Ishikawa (cell line): Measurements from ENCODE around the gene SLF1.

ENCODE experiments used
- CEBPB ChIP-seq: IDR thresholded peaks from 2 replicates; pipeline ENCODE4 v1.6.1; 2012
- CREB1 ChIP-seq: IDR thresholded peaks from 2 replicates; pipeline ENCODE4 v1.6.1; 2012; ENCODE audit warnings: low read depth
- EGR1 ChIP-seq: IDR thresholded peaks from 2 replicates; pipeline ENCODE4 v1.6.1; 2012
- EP300 ChIP-seq: IDR thresholded peaks from 2 replicates; pipeline ENCODE4 v1.6.1; 2012; ENCODE audit warnings: borderline replicate concordance
- FOXM1 ChIP-seq: IDR thresholded peaks from 2 replicates; pipeline ENCODE4 v1.6.1; 2012; ENCODE audit warnings: low read depth, borderline replicate concordance
- NFIC ChIP-seq: IDR thresholded peaks from 2 replicates; pipeline ENCODE4 v1.6.1; 2012
- RAD21 ChIP-seq: IDR thresholded peaks from 2 replicates; pipeline ENCODE4 v1.6.1; 2012; ENCODE audit warnings: low read depth
- TAF1 ChIP-seq: IDR thresholded peaks from 2 replicates; pipeline ENCODE4 v1.6.1; 2012; ENCODE audit warnings: low read depth, mild to moderate bottlenecking
- TCF12 ChIP-seq: IDR thresholded peaks from 2 replicates; pipeline ENCODE4 v1.6.1; 2012; ENCODE audit warnings: low read depth
- TEAD4 ChIP-seq: IDR thresholded peaks from 2 replicates; pipeline ENCODE4 v1.6.1; 2012
- YY1 ChIP-seq: IDR thresholded peaks from 2 replicates; pipeline ENCODE4 v1.6.1; 2012; ENCODE audit warnings: low read depth
- ZBTB7A ChIP-seq: IDR thresholded peaks from 2 replicates; pipeline ENCODE4 v1.6.1; 2012; ENCODE audit warnings: low read depth
- TF ChIP-seq, protein P1 (sequence below): IDR thresholded peaks from 2 replicates; pipeline ENCODE4 v1.6.1; 2012
- TF ChIP-seq, protein P2 (sequence below): IDR thresholded peaks from 2 replicates; pipeline ENCODE4 v1.6.1; 2012
- TF ChIP-seq, protein P3 (sequence below): IDR thresholded peaks from 2 replicates; pipeline ENCODE4 v1.6.1; 2012; ENCODE audit warnings: low read depth, mild to moderate bottlenecking

The SLF1 gene

DNA sequence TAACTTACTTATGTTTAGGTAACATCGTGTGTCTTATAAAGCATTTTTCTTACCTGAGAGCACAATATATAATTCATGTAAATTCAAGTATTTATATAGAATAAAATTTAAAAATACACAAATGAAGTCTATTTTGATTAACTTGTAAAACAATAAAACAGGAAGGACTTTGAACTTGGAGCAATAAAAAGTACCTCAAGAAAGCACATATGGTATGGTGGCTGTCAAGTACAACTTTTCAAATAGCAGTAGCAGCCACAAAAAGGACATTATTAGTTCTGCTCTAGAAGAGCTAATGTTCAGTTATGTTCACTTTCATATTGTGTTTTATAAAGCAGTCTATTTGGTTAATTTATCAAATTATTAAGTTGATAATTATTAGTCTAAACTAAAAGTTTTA, 31.4 kb downstream of the SLF1 start:
- TF ChIP-seq, protein P1, sequence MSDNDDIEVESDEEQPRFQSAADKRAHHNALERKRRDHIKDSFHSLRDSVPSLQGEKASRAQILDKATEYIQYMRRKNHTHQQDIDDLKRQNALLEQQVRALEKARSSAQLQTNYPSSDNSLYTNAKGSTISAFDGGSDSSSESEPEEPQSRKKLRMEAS = no peak
- no peak for TF ChIP-seq FOXM1
- no peak for TF ChIP-seq CEBPB
- no peak for TF ChIP-seq NFIC
- TF ChIP-seq TEAD4 = no peak
- no peak for TF ChIP-seq YY1
- no peak for TF ChIP-seq CREB1
- TF ChIP-seq ZBTB7A = no peak
- no peak for TF ChIP-seq RAD21
- no peak for TF ChIP-seq EP300
- no peak for TF ChIP-seq TAF1
- TF ChIP-seq TCF12 = no peak
- TF ChIP-seq, protein P2, sequence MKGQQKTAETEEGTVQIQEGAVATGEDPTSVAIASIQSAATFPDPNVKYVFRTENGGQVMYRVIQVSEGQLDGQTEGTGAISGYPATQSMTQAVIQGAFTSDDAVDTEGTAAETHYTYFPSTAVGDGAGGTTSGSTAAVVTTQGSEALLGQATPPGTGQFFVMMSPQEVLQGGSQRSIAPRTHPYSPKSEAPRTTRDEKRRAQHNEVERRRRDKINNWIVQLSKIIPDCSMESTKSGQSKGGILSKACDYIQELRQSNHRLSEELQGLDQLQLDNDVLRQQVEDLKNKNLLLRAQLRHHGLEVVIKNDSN = no peak
- TF ChIP-seq EGR1 = no peak
- TF ChIP-seq, protein P3, sequence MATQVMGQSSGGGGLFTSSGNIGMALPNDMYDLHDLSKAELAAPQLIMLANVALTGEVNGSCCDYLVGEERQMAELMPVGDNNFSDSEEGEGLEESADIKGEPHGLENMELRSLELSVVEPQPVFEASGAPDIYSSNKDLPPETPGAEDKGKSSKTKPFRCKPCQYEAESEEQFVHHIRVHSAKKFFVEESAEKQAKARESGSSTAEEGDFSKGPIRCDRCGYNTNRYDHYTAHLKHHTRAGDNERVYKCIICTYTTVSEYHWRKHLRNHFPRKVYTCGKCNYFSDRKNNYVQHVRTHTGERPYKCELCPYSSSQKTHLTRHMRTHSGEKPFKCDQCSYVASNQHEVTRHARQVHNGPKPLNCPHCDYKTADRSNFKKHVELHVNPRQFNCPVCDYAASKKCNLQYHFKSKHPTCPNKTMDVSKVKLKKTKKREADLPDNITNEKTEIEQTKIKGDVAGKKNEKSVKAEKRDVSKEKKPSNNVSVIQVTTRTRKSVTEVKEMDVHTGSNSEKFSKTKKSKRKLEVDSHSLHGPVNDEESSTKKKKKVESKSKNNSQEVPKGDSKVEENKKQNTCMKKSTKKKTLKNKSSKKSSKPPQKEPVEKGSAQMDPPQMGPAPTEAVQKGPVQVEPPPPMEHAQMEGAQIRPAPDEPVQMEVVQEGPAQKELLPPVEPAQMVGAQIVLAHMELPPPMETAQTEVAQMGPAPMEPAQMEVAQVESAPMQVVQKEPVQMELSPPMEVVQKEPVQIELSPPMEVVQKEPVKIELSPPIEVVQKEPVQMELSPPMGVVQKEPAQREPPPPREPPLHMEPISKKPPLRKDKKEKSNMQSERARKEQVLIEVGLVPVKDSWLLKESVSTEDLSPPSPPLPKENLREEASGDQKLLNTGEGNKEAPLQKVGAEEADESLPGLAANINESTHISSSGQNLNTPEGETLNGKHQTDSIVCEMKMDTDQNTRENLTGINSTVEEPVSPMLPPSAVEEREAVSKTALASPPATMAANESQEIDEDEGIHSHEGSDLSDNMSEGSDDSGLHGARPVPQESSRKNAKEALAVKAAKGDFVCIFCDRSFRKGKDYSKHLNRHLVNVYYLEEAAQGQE = no peak

DNA sequence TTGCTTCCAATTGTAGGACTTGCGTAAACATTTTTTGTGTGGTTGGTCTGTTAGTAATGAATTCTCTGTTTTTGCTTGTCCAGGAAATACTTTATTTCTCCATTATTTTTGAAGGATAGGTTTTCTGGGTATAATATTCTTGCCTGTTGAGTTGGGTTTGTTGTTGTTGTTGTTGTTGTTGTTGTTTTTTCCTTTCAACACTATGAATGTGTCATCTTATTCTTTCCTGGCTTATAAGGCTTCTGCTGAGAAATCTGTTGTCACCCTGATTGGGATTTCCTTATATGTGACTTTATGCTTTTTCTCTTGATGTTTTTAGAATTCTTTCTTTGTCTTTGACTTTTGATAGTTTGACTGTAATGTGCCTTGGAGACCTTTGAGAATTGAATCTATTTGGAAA, 39.8 kb downstream of the SLF1 start:
- TF ChIP-seq CEBPB (no peak), FOXM1 (no peak), ZBTB7A (no peak), NFIC (no peak), EP300 (no peak), TEAD4 (no peak), EGR1 (no peak), TAF1 (no peak), CREB1 (no peak), RAD21 (no peak), YY1 (no peak), TCF12 (no peak)
- TF ChIP-seq, protein P3 = no peak
- TF ChIP-seq, protein P2 = no peak
- TF ChIP-seq, protein P1 = no peak

DNA sequence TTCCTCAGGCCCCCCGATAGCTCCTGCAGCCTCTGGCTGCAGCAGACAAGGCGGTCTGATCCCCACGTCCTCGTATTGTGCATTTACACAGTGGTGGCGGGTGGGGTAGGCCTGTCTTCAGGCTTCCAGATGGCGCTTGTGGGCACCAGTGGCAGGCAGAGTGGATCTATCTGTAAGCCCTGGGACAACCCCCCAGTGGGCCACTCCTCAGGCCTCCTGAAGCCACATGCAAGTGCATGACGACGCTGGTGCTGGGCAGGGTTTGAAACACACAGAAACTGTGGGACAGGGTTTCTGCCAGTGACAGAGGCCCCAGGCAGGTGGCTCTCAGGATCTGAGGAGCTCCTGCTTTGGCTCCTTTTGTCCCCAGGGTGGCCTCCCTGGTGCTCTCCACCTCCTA, 42.0 kb downstream of the SLF1 start:
- TF ChIP-seq CREB1 (no peak), FOXM1 (no peak), CEBPB (no peak), ZBTB7A (no peak), TEAD4 (no peak), TAF1 (no peak), NFIC (no peak), RAD21 (no peak), EGR1 (no peak), YY1 (no peak), EP300 (no peak), TCF12 (no peak)
- TF ChIP-seq, protein P3 = no peak
- TF ChIP-seq, protein P1 = no peak
- TF ChIP-seq, protein P2 = no peak

DNA sequence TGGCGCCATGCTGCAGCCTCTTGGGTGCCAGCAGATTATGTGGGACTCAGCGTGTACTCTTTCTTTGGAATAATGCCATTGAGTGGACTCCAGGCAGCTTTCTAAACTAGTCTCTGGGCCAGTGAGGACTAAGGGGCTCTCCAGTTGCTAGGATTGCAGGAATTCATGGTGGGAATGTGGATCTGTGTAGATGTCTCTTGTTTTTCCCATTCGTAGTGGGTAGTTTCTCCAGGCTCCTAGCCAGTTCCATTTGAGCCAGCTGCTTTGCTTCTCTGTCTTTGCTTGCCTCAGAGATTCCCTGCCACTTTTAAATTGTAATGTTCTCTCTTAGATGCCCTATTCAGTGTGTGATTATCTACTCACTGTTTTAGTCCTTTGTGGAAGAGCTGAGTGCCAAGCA, 42.6 kb downstream of the SLF1 start:
- TF ChIP-seq EP300 (no peak), EGR1 (no peak), TCF12 (no peak), CEBPB (no peak), CREB1 (no peak), TEAD4 (no peak), TAF1 (no peak), FOXM1 (no peak), RAD21 (no peak), ZBTB7A (no peak)
- TF ChIP-seq, protein P2 = no peak
- TF ChIP-seq, protein P3 = no peak
